ENCODE data around the gene CCSER1.

Gene CCSER1

DNA sequence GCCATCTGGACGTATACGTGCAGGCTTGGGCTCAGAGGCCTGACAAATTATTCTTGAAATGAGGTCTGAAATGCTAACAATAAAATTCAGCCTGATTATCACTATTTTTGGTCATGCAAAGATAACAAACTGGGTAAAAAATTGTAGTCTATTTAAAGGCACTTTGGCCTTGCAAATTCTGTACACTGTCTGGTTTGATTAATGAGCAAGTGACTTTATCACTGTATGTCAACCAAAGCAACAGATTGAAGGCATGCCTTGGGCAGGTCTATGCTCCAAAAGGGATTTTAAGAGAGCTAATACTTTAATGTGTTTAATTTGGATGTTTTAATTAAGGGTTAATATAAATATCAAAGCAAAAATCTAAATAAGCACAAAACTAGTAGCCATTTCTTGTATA lies 1141.7 kb downstream of the CCSER1 start:
- Mint-ChIP-seq H3K9me3 (ENCODE audit: low read depth) (no peaks in the 10 kb centered on the region), H3K4me1 (ENCODE audit: low read depth) (no peaks in the 10 kb centered on the region), H3K27me3 (no peaks in the 10 kb centered on the region), H3K27ac (no peak overlapping the region), H3K4me3 (no peak overlapping the region), H3K36me3 (no peaks in the 10 kb centered on the region)

DNA sequence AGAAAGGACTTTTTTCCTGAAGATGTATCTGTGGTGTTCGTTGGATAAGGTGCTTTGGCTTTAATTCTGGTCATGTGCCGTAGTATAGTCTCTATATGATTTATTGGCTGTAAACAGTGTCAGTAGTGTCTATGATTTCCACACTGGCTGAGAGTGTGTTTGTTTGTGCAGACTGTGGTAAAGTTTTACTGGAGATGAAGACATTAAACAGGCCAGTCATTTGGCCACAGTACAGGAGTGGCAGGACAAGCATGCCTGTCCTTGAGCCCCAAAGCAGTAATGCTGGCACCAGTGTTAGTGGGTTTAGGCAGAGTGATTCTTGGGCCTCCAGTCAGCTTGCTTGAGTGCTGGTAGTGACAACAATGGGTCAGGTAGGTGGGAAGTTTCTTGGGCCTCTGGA lies 1152.7 kb downstream of the CCSER1 start:
- H3K9me3 Mint-ChIP-seq (ENCODE audit: low read depth): peaks cover 8% of the 10 kb centered on the region
- no peak overlapping the region for H3K27ac Mint-ChIP-seq
- no peak overlapping the region for H3K4me3 Mint-ChIP-seq

DNA sequence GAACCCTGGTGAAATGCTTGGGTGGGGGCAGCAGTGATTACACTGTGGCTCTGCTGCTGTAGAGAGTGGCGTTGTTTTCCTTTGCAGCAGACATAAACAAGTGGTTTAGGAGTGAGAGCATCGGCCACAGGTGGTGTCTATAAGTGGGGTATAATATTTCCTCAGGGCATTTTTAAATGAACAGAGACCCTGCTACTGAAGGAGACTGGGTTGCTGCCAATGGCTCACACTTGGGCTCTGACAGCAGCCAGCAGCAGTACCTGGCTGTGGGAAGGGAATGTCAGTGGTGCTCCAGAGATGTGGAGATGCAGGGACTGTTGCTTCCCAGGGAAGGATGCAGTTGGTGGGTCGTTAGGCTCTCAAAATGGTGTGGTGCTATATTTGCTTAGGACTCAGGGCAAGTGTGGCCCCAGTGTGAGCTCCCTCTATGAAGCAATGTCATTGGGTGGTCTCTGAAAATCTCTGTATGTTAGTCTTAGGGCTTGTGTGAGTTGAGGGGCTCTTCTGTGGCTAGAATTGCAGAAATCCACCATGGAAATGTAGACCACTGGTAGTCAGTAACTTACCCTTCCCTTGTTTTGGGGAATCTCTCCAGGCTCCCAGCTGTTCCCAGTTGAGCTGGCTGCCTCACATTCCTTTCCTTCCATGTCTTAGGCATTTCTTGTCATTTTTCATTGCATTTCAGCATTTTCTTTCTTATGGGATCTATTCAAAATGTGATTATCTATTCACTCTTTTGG lies 1153.5 kb downstream of the CCSER1 start:
- no peaks in the 10 kb centered on the region for H3K27me3 Mint-ChIP-seq
- H3K36me3 Mint-ChIP-seq: no peaks in the 10 kb centered on the region
- no peak overlapping the region for H3K4me3 Mint-ChIP-seq
- H3K27ac Mint-ChIP-seq: no peak overlapping the region
- H3K4me1 Mint-ChIP-seq (ENCODE audit: low read depth): no peaks in the 10 kb centered on the region
- H3K9me3 Mint-ChIP-seq (ENCODE audit: low read depth): peaks cover 4% of the 10 kb centered on the region

More for the DNA sequence above, 1152.7 kb downstream of the CCSER1 start:
- Mint-ChIP-seq H3K4me1 (ENCODE audit: low read depth) (no peaks in the 10 kb centered on the region), H3K36me3 (no peaks in the 10 kb centered on the region), H3K27me3 (no peaks in the 10 kb centered on the region)

DNA sequence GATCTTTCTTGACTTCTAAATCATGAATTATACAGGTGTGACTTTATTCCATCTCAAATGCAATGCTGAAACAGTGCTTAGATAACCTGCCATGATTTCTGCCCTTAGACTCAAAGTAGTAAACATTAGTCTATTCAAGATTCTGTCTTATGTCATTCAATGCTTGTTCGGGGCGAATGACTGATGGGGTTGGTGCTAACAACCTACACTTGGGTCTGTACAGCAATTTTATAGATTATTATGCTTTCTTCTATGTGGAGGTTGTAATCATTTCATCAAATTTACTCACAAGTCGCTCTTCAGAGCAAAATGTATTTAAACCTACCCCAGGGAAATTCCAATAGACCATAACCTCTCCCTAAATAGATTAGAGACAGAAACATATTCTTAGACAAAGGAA lies 1155.0 kb downstream of the CCSER1 start:
- Mint-ChIP-seq H3K27ac (no peak overlapping the region), H3K9me3 (ENCODE audit: low read depth) (peaks cover 4% of the 10 kb centered on the region), H3K4me1 (ENCODE audit: low read depth) (no peaks in the 10 kb centered on the region), H3K4me3 (no peak overlapping the region), H3K27me3 (no peaks in the 10 kb centered on the region), H3K36me3 (no peaks in the 10 kb centered on the region)

DNA sequence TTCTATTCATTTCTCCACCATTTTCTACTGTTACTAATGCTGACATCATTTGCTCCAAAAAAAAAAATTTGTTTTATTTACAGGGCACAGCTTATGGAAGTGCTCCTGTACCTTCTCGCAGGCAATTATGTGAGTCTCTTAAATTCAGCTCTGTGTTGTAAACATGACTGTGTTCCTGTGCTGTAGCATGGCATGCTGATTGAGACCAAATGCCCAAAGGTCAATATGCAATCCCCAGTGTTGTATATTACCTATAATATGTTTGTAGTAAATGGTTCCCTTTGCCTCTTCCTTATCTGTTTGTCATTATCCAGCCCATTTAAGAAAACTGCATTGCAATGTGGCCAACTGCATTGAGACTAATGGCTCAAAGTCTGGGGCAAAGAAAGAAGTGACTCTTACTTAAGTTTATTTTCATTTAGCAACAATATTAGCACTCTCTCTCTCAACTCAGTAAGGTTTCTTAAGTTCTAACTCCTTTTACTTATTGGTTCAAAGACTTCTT lies 1156.6 kb downstream of the CCSER1 start:
- no peak overlapping the region for H3K27ac Mint-ChIP-seq
- H3K4me1 Mint-ChIP-seq (ENCODE audit: low read depth): no peaks in the 10 kb centered on the region
- H3K27me3 Mint-ChIP-seq: no peaks in the 10 kb centered on the region
- peaks cover 4% of the 10 kb centered on the region for H3K9me3 Mint-ChIP-seq (ENCODE audit: low read depth)
- no peak overlapping the region for H3K4me3 Mint-ChIP-seq
- H3K36me3 Mint-ChIP-seq: no peaks in the 10 kb centered on the region

DNA sequence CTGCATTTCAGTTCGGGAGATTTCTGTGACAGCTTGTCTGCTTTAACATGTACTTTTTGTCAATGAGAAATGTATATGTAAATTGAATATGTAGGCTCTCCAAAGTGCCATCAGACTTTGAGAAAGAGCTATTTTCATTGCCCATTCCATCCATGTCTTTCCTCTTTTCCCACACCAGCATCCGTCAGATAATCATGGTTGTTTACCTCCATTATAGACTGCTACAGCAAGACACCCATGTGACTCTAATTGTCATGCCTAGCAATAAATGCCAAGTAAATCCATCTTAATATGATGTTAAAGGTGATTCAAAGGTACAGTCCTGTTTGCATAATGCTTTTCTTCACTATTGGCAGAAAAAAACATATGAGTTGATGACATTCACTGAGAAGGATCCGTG lies 1157.3 kb downstream of the CCSER1 start:
- Mint-ChIP-seq H3K4me3 (no peak overlapping the region), H3K27me3 (no peaks in the 10 kb centered on the region), H3K4me1 (ENCODE audit: low read depth) (no peaks in the 10 kb centered on the region), H3K36me3 (no peaks in the 10 kb centered on the region), H3K27ac (no peak overlapping the region), H3K9me3 (ENCODE audit: low read depth) (peaks cover 4% of the 10 kb centered on the region)

DNA sequence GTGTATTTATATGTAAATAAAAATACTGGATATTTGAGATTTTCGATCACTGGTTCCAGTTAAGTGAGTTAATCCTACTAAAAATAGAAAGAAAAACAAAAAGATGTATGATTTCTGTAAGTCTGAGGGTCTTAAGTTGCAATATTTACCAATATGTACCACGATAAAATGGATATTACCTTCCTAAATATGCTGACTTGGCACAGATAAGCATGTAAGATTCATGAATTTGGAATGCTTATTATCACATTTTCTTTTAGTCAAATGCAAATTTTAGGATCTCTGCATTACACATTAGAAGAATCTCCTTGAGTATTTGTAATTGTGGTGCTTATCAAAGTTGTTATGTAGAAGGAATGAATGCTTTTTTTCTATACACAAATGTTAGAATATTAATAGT lies 1158.3 kb downstream of the CCSER1 start:
- H3K27ac Mint-ChIP-seq: no peak overlapping the region
- no peaks in the 10 kb centered on the region for H3K27me3 Mint-ChIP-seq
- H3K4me3 Mint-ChIP-seq: no peak overlapping the region
- peaks cover 4% of the 10 kb centered on the region for H3K9me3 Mint-ChIP-seq (ENCODE audit: low read depth)
- H3K36me3 Mint-ChIP-seq: no peaks in the 10 kb centered on the region
- no peaks in the 10 kb centered on the region for H3K4me1 Mint-ChIP-seq (ENCODE audit: low read depth)

DNA sequence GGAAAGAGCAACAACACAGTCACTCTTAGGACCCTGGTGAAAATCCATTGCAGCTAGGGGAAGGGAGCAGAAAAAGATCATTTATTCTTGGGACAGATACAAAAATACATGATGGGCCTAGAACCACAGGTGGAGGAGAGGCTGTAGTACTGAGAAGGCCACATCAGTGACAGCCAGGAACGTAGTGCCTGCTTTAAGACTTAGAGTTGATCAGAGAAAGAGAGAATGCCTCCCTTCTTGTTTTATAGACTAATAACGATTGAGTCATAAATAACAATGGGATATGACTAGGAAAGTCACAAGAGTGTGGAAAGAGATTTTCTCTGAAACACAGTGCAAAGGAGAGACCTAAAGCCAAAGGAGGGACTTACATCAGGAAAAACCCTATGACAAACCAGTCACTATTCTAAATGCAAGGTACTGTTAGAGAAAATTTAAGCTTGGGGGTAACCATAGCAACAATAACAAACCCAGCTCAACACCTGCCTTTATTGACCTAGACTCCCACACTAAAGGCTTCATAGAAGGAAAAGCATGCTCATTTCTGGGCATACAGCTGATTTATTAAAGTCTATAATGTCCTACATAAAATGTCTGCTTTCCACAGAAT lies 1161.6 kb downstream of the CCSER1 start:
- Mint-ChIP-seq H3K27ac (no peak overlapping the region), H3K27me3 (no peaks in the 10 kb centered on the region), H3K4me1 (ENCODE audit: low read depth) (no peaks in the 10 kb centered on the region), H3K36me3 (no peaks in the 10 kb centered on the region), H3K9me3 (ENCODE audit: low read depth) (peaks cover 4% of the 10 kb centered on the region), H3K4me3 (no peak overlapping the region)

DNA sequence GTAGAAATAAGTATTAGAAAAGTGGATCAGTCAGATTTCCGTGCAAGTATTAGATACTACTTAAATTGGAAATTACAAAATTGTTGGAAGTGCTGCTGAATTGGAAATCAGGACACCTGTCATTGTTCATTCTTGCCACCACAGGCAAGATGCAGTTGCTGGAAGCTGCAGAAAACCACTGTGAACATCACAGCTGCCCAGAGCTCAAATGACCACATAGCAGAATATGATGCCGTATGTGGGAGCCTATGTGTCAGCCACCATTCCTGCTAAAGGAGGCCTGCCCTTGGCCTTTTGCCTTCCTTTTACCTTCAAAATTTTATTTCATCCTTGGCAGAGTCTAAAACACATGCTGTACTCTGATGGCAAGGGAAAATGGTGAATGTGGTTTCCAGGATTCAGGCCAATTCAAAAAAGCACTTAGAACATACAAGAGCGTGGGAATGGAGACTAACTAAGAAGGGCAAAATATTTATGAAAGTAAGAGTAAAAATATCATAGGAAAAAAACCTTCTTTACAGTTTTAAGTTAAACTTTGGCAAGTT lies 1171.0 kb downstream of the CCSER1 start:
- H3K4me3 Mint-ChIP-seq: no peak overlapping the region

DNA sequence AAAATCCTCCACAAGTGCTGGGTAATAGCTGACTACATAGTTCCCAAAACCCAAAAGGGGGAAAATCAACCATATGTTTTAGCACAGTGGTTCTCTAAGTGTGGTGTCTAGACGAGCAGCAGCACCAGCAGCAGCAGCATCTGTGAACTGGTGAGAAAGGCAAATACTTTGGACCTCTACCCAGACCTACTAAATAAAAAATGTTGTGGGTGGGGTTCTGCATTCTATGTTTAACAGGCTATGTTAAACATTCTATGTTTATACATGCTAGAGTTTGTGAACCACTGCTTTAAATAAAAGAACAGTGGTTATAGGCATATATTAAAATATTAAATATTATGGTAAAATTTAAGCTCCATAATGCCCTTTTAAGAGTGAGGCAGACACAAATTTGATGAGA lies 1171.6 kb downstream of the CCSER1 start:
- H3K4me3 Mint-ChIP-seq: no peak overlapping the region

More for the DNA sequence above, 1171.0 kb downstream of the CCSER1 start:
- peaks cover 8% of the 10 kb centered on the region for H3K9me3 Mint-ChIP-seq (ENCODE audit: low read depth)
- no peaks in the 10 kb centered on the region for H3K27me3 Mint-ChIP-seq
- H3K36me3 Mint-ChIP-seq: no peaks in the 10 kb centered on the region
- H3K4me1 Mint-ChIP-seq (ENCODE audit: low read depth): no peaks in the 10 kb centered on the region
- no peak overlapping the region for H3K27ac Mint-ChIP-seq

DNA sequence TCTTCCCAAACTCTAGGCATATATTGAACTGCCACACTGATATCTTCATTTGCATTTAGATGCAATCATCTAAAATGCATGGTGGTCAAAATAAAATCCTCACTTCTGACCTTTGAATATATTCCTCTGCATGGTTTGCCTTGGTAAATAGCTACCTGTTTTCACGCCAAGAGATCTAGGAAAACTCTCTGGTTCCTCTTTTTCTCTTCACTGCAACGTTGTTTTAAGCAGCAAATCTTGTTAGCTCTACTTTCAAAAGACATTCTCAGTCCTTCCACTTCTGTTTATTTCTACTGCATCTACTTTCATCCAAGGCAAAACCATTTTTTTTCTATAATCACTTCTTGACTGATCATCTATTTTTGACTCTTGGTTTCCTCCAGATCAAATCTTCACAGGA lies 1174.9 kb downstream of the CCSER1 start:
- peaks cover 8% of the 10 kb centered on the region for H3K9me3 Mint-ChIP-seq (ENCODE audit: low read depth)
- no peaks in the 10 kb centered on the region for H3K4me1 Mint-ChIP-seq (ENCODE audit: low read depth)
- H3K4me3 Mint-ChIP-seq: no peak overlapping the region
- no peak overlapping the region for H3K27ac Mint-ChIP-seq
- H3K36me3 Mint-ChIP-seq: no peaks in the 10 kb centered on the region
- no peaks in the 10 kb centered on the region for H3K27me3 Mint-ChIP-seq

More for the DNA sequence above, 1171.6 kb downstream of the CCSER1 start:
- Mint-ChIP-seq H3K4me1 (ENCODE audit: low read depth) (no peaks in the 10 kb centered on the region), H3K36me3 (no peaks in the 10 kb centered on the region), H3K27ac (no peak overlapping the region), H3K27me3 (no peaks in the 10 kb centered on the region), H3K9me3 (ENCODE audit: low read depth) (peaks cover 8% of the 10 kb centered on the region)

DNA sequence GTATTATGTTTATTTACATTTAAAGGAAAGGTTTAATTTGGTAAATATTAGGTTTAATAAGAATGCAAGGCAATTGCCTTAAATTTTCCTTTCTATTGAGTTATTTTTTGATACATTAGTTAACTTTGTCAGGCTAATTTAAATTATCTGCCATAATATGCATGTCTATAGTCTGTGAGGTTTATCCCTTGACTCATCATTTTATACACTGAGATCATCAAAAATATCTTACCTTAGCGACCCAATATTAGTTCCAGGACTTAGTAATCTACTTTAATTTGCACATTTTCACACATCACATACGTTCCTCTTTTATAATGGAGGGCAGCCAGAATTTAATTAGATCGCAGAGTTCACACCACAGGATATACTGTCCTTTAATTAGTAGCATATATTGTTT lies 1177.1 kb downstream of the CCSER1 start:
- Mint-ChIP-seq H3K4me1 (ENCODE audit: low read depth) (no peaks in the 10 kb centered on the region), H3K27ac (no peak overlapping the region), H3K4me3 (no peak overlapping the region), H3K27me3 (no peaks in the 10 kb centered on the region), H3K9me3 (ENCODE audit: low read depth) (peaks cover 14% of the 10 kb centered on the region), H3K36me3 (no peaks in the 10 kb centered on the region)

DNA sequence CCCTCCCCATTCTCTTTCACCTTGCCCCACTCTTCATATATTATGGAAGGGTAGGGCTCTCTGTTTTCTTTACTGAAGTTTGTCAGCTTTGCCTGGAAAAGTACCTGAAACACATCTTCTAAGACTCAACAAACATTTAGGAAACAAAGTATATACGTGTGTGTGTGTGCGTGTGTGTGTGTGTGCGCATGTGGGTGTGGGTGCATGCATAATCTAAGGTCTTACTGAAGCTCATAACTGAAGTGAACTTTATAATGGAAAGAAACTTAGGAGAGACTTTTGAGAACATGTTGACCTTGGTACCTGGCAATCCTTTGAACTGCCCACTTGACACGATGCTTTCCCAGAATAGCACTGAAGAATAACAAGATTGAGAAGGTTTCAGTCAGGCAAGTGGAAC lies 1190.2 kb downstream of the CCSER1 start:
- H3K27me3 Mint-ChIP-seq: no peaks in the 10 kb centered on the region
- no peak overlapping the region for H3K4me3 Mint-ChIP-seq
- peaks cover 22% of the 10 kb centered on the region for H3K9me3 Mint-ChIP-seq (ENCODE audit: low read depth)
- no peak overlapping the region for H3K27ac Mint-ChIP-seq
- no peaks in the 10 kb centered on the region for H3K4me1 Mint-ChIP-seq (ENCODE audit: low read depth)
- no peaks in the 10 kb centered on the region for H3K36me3 Mint-ChIP-seq

DNA sequence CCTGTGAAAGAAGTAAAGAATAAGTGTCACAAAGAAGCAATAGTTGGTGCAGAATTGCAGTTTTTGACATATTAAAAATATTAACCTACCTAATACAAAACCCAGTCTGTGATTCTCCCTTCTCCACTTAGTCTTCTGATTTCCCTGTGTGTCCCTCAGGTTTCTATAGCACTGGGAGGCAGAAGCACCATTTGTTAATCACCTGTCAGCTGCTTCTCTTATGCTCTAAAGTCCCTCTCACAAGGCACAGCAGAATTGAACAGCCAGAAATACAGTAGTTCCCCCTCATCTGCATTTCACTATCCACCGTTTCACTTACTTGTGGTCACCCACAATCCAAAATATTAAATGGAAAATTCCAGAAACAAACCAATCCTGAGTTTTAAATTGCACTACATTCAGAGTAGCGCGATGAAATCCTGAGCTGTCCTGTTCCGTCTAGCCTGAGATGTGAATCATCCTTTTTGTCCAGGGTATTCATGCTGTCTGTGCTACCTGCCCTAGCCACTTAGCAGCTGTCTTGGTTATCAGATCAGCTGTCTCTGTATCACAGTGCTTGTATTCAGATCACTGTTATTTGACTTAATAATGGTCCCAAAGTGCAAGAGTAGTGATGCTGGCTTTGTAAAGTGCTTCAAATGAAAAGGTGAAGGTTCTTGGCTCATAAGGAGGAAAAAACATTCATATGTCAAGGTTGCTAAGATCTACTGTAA lies 1192.5 kb downstream of the CCSER1 start:
- Mint-ChIP-seq H3K9me3 (ENCODE audit: low read depth) (peaks cover 11% of the 10 kb centered on the region), H3K4me3 (no peak overlapping the region), H3K27me3 (no peaks in the 10 kb centered on the region), H3K4me1 (ENCODE audit: low read depth) (no peaks in the 10 kb centered on the region), H3K36me3 (no peaks in the 10 kb centered on the region), H3K27ac (no peak overlapping the region)

DNA sequence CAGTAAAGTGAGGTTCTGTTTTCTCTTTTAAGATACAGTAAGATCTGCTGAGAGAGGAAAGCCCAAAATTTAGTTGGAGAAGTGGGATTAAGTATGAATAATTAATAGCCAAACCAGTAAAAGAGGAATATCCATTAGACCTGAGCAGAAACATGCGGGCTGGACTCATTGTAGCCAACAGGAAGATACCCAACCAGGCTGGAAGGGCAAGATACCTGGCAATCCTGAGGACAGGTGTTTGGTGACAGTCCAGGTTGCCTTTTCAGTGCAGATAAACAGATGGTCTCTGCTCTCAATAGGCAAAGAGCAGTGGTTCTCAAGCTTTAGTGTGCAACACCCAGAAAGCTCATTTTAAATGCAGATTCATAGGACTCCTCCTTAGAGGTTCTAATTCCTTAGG lies 1195.8 kb downstream of the CCSER1 start:
- Mint-ChIP-seq H3K27ac (no peak overlapping the region), H3K4me1 (ENCODE audit: low read depth) (no peaks in the 10 kb centered on the region), H3K9me3 (ENCODE audit: low read depth) (peaks cover 14% of the 10 kb centered on the region), H3K4me3 (no peak overlapping the region), H3K36me3 (no peaks in the 10 kb centered on the region), H3K27me3 (no peaks in the 10 kb centered on the region)

All from activated naive CD8-positive, alpha-beta T cell (primary cell).